T follicular helper cell (primary cell): Measurements from ENCODE around the gene TCN1.
A peak's percentile ranks its signal among the peaks of the same experiment; 100 is the strongest.
"Not testable (repeated sequence)": the region's sequence is repeated elsewhere in the genome, so short reads cannot be mapped to it uniquely, and the experiment has no call there.

ENCODE experiments used
- DNase-seq: peaks from one replicate; pipeline ENCODE4 v3.0.0-alpha.2; 2020; ENCODE audit warnings: low read depth

TCN1 gene

GRCh38 chr11:59857439-59858434 lies 8.6 kb downstream of the TCN1 start:
- DNase-seq: no peak

DNA sequence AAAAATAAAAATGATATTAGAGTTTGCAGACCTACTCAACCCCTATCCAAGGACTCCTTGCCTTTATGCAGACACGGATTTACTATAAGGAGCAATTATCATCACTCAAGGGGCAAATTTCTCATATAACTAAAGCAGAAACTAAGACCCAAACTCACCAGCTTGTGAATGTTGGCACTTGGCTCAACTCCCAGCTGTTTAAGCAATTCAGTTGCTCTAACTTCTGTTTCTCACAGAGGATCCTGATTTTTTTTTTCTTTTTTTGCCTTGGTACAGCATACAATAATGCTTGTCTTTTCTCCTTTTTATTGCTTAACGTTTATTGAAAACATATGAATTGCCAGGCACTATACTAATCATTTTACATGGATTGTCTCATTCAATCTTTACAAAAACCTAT lies 11.4 kb downstream of the TCN1 start:
- DNase-seq: no peak

- not testable (repeated sequence) for DNase-seq
These were observed 14.9 kb downstream of the TCN1 start for GRCh38 chr11:59851416-59851815.

DNA sequence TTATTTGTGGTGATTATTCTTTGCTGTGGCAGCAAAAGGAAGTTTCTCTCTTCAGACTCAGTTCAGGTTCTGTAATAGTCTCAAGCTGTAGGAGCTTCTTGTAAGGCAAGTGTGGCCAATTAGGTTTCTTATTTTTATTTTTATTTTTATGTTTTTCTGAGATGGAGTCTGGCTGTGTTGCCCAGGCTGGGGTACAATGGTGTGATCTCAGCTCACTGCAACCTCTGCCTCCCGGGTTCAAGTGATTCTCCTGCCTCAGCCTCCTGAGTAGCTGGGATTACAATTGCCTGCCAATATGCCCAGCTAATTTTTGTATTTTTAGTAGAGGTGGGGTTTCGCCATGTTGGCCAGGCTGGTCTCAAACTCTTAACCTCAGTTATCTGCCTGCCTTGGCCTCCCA lies 16.7 kb downstream of the TCN1 start:
- DNase-seq: not testable (repeated sequence)

DNA sequence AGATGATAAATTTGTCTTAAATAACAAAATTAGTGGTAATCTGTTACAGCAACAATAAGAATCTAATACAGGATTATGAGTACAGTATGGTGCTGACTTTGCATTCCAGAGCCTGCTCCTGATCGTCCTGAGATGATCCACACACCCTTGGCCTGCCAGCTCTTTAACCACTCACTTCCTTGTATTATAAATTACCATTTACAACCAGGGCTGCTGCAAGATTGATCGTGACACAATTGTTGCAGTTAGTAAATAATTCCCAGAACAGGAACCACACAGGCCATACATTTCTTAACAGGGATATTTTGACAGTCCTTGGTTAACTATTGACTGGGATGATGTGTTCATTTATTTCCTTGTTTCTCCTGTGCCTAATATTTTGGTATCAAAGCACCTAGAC lies 17.2 kb downstream of the TCN1 start:
- no peak for DNase-seq

DNA sequence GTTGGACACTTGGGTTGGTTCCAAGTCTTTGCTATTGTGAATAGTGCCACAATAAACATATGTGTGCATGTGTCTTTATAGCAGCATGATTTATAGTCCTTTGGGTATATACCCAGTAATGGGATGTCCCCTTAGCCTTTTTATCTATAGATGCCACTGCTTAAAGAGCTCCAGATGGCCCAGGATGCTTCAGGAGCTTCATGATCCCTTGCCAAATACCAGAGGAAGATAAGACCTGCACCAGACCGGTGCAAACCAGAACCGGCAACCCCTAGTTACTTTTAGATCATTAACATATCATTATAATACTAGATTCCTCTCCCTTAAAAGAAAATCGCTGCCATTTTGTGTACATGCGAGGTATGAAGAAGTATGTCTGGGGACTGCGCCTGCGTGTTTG lies 17.8 kb downstream of the TCN1 start:
- not testable (repeated sequence) for DNase-seq

- no peak for DNase-seq
These were observed 18.7 kb downstream of the TCN1 start for GRCh38 chr11:59847626-59848025.

DNA sequence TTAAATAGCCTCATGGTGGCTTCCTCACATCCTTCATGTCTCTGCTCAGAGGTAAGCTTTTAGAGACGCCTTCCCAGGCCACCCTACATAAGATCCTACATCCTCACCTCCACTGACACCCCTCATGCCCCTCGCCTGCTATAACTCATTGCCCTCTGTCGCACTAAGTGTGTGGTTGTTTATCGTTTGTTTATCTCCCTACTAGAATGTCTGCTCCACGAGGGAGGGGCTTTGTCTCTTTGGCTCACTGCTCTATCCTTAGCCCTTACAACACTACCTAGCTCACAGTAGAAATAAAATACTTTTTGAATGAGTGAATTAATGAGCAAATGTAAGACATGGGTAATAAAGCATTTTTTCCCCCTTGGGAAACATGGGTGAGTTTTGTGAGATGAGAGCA lies 19.7 kb downstream of the TCN1 start:
- DNase-seq: no peak

DNA sequence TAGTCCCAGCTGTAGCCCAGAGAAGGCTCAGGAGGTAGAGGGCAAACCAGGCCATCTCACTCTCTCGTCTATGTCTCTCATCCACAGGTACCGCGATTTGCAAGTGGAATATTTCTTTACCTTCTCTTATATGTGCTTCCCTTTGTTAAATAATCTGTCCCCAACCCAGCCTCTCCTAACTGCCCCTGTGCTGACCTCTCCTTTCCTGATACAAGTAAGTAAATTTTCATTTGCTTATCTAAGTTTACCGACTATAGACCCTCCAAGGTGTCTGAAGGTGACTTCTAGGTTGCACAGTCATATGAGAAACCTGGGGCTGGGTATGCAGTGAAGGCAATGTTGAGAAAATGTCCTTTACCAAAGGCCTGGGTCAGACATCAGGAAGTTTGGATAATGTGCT lies 20.9 kb downstream of the TCN1 start, which contains the start of gene CBLIF:
Gene CBLIF (minus strand): TSS at position 101 of the 400 bp plus-strand sequence. CDS start 46 bp downstream, at position 55.
- DNase-seq: no peak

- no peak for DNase-seq
These were observed 24.0 kb downstream of the TCN1 start for GRCh38 chr11:59842316-59842715.

DNA sequence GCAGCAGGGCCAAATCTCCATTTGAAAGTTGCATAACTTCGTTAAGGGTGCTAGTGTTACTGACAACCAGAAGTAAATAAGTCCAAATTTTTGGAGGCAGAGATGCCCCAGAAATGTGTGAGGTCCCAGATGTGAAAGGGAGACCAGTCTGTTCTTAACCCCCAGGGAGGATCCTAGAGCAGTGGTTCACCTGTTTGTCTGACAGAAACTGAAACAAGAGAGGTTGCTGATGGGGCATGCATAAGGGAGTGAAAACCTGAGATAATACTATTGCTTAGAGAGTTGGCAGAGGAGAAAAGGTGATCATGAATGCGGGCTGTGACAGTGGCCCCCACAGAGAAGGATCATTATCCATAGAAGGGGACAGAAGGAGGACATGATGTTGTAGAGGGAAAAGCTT lies 24.8 kb downstream of the TCN1 start:
- no peak for DNase-seq

DNA sequence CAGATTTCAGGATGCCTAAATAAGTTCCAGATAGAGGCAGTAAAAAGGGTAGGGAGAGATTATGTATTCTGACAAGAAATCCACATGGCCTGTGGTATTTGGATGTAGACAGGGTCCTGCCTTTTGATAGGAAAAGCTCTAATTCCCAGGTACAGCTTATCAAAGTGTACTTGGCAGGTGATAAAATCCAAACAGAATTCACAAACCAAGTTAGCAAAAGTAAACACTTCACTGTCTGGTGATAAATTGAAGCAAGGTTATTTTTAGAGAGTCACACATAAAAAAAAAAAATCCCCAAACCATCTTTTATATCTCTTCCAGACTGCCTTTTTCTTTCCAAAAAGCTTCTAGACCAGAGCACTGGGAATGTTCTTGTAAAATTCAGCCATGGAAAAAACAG lies 26.7 kb downstream of the TCN1 start:
- DNase-seq: no peak

DNA sequence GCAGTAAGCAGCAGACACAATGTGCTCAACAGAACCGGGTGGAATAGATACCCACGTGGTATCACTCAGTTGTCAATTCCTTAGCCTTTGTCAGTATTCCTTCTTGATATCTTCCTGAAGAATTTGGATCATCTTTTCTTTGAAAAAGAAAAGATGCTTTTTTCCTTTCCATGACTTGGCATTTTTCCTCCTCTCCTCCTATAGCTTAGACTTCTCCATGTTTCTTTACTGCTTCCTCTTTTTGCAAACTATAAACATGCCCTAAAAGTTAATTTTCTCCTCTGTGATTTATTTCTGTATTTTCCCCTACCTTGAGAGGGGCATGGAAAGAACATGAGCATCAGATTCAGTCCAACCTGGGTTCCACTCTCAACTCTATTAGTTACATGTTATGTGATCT lies 32.7 kb downstream of the TCN1 start:
- DNase-seq: no peak

DNA sequence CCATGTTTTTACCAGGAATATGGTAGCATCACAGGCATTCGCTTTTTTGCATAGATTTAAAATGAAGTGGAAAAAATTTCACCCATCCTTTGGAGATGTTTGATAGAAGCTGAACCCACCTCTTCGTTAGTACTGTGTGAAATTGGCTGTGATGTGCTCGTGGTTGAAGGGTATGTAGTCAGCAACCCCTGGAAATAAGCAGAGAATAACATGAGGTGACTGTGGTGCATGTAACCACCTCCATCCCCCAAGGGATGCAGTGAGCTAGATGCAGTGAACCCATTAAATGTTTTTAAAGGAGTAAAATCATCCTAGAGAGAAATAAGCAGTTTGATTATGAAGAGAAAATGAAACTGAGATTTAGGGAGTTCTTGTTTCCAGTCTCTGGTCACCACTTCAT lies 36.9 kb downstream of the TCN1 start:
- DNase-seq: no peak

- no peak for DNase-seq
These were observed 43.2 kb downstream of the TCN1 start for GRCh38 chr11:59822989-59823566.

- DNase-seq: no peak
These were observed 47.7 kb downstream of the TCN1 start for GRCh38 chr11:59818572-59818971.

DNA sequence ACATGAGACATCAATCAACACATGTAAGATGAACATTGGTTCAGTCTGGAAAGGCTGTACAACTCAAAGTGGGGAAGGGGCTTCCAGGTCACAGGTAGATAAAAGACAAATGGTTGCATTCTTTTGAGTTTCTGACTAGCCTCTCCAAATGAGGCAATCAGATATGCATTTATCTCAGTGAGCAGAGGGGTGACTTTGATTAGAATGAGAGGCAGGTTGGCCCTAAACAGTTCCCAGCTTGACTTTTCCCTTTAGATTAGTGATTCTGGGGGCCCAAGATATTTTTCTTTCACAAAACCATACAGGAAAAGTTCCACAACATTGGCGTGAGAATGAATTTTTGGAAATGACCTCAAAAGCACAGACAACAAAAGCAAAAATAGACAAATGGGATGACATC lies 49.9 kb downstream of the TCN1 start:
- DNase-seq: not testable (repeated sequence)

- DNase-seq: no peak
These were observed 50.5 kb downstream of the TCN1 start for GRCh38 chr11:59815754-59816153.

GRCh38 chr11:59814021-59814420 lies 52.3 kb downstream of the TCN1 start:
- no peak for DNase-seq

- no peak for DNase-seq
These were observed 52.9 kb downstream of the TCN1 start for GRCh38 chr11:59813364-59813763.

DNA sequence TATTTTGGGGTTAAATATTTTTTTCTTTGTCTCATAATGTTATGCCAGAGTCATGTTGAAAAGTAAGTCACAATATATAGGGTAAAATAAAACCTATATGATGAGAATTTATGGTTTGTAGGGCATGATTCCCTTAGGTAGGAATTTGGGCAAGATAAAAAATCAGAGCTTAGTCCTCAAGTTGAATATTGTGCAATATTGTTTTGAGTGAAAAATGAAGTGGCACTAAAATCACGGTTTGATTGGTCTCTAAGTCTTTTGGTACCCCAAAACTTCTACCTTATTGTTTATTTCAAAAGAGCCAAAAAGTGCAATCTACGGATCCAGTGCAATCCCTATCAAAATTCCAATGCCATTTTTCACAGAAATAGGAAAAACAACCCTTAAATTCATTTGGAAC lies 54.1 kb downstream of the TCN1 start:
- no peak for DNase-seq

- DNase-seq: no peak
These were observed 55.4 kb downstream of the TCN1 start for GRCh38 chr11:59810911-59811259.

GRCh38 chr11:59810189-59810910 lies 55.9 kb downstream of the TCN1 start, which contains the start of gene MRPL16:
TSS of gene MRPL16 (minus strand) at chr11:59810778. CDS start at chr11:59810658, 120 bp downstream.
- peak; percentile 83 for DNase-seq
